GM06990 (cell line): ENCODE measurements around the gene NR3C2.

ENCODE experiments used
- DNase-seq: peaks from one replicate; pipeline ENCODE4 v3.0.0-alpha.2; 2011; ENCODE audit not compliant: insufficient read length; ENCODE audit errors: extremely low read depth
- H3K27me3 ChIP-seq: replicated peaks from 2 replicates; pipeline ENCODE4 v1.6.0; 2011; ENCODE audit warnings: low read length; ENCODE audit not compliant: control insufficient read depth, insufficient read depth
- H3K36me3 ChIP-seq: 2 replicates; pipeline ENCODE4 v1.5.1; 2011; ENCODE audit warnings: low read length; ENCODE audit not compliant: control insufficient read depth, insufficient read depth
- H3K4me3 ChIP-seq: replicated peaks from 2 replicates; pipeline ENCODE4 v1.5.1; 2011; ENCODE audit warnings: low read depth, mild to moderate bottlenecking, control low read depth, low read length
- TF ChIP-seq, protein P1 (sequence below): IDR thresholded peaks from 2 replicates; pipeline ENCODE4 v1.5.1; 2011; ENCODE audit warnings: low read length, control low read depth, mild to moderate bottlenecking, inconsistent platforms; ENCODE audit not compliant: insufficient read depth, poor library complexity, severe bottlenecking

NR3C2 gene

GRCh38 chr4:148425327-148426110 lies 16.7 kb downstream of the NR3C2 start:
- TF ChIP-seq, protein P1, sequence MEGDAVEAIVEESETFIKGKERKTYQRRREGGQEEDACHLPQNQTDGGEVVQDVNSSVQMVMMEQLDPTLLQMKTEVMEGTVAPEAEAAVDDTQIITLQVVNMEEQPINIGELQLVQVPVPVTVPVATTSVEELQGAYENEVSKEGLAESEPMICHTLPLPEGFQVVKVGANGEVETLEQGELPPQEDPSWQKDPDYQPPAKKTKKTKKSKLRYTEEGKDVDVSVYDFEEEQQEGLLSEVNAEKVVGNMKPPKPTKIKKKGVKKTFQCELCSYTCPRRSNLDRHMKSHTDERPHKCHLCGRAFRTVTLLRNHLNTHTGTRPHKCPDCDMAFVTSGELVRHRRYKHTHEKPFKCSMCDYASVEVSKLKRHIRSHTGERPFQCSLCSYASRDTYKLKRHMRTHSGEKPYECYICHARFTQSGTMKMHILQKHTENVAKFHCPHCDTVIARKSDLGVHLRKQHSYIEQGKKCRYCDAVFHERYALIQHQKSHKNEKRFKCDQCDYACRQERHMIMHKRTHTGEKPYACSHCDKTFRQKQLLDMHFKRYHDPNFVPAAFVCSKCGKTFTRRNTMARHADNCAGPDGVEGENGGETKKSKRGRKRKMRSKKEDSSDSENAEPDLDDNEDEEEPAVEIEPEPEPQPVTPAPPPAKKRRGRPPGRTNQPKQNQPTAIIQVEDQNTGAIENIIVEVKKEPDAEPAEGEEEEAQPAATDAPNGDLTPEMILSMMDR, result no peak
- Histone ChIP-seq H3K36me3 (no peaks in the 10 kb centered on the region), H3K27me3 (no peaks in the 10 kb centered on the region), H3K4me3 (no peak overlapping the region)
- DNase-seq, result no peak

GRCh38 chr4:148420397-148420796 lies 21.8 kb downstream of the NR3C2 start:
- H3K27me3 ChIP-seq, result no peaks in the 10 kb centered on the region
- H3K36me3 ChIP-seq, result no peaks in the 10 kb centered on the region
- TF ChIP-seq, protein P1, result no peak
- H3K4me3 ChIP-seq, result no peak overlapping the region
- DNase-seq, result no peak

GRCh38 chr4:148415500-148415899 lies 26.7 kb downstream of the NR3C2 start:
- TF ChIP-seq, protein P1, result no peak
- Histone ChIP-seq H3K27me3 (no peaks in the 10 kb centered on the region), H3K4me3 (no peak overlapping the region), H3K36me3 (no peaks in the 10 kb centered on the region)
- no peak for DNase-seq

DNA sequence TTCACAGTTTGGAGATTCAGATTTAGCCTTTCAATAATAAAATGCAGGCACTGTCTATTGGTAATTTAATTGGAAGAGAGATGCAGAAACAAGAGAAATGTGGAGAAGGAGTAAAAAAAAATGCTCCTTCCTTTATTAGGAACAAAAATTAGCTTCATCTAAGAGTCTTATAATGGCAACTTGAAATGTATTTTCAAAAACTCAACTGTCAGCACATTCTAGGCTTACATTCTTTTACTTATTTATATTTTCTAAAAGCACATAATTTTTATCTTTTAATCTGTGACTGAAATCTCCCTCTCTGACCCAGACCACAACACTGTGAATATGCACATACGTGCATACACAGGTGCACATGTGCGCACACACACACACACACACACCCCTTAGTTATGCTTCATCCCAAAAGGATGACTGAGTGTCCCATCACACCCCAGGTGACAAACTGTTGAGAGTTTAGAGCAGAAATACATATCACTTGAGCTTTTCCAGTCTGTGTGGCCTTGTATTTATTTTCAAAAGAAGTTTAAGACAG lies 29.7 kb downstream of the NR3C2 start:
- no peak for DNase-seq
- Histone ChIP-seq H3K27me3 (no peaks in the 10 kb centered on the region), H3K36me3 (no peaks in the 10 kb centered on the region), H3K4me3 (no peak overlapping the region)
- TF ChIP-seq, protein P1, result no peak

DNA sequence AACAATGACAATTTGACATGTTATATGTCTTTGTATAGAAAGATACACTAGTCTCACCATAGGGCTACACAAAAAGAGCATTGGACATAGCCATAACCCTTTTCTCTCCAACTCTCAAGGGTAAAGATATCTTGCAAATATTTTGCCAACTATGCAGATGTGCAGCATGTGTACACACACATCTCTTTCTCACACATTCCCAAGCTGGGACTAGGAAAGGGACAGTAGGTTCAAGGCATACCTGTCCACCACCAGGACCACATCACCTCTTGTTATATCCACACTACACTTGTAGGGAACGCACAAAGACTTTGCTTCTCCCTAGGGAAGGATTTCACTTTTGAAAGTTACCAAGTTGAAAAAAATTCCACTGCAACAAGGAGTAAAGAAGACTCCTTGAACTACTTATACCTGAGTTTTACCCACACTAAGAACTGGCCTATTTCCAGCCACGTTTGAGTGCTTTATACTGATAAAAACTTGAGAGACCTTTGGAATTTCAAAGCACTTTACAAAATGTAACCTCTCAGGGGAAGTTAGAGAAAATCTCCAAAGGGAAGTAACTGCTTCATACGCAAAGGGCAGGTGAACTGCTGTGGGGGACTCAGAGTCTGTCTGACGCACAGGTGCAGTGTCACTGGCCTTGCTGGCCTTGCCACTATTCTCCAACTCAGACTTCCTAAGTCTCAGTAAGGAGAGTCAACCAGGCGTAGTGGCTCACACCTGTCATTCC lies 36.9 kb downstream of the NR3C2 start:
- no peak for DNase-seq
- no peaks in the 10 kb centered on the region for H3K27me3 ChIP-seq
- H3K4me3 ChIP-seq, result no peak overlapping the region
- H3K36me3 ChIP-seq, result no peaks in the 10 kb centered on the region
- TF ChIP-seq, protein P1, result no peak
